IPS DF 6.9 (cell line): Measurements from ENCODE around the gene CAMKK2.

Experiments used
- DNase-seq: peaks from one replicate; pipeline ENCODE4 v3.0.0-alpha.2; 2013; ENCODE audit warnings: low read depth, low spot score
- H3K27ac ChIP-seq: one replicate; pipeline ENCODE4 v1.5.1; 2013; ENCODE audit warnings: low read length, control low read depth
- H3K27me3 ChIP-seq: 2 replicates; pipeline ENCODE4 v1.6.1; 2013; ENCODE audit warnings: mild to moderate bottlenecking, low read length; ENCODE audit not compliant: control insufficient read depth, insufficient read depth
- H3K36me3 ChIP-seq: 2 replicates; pipeline ENCODE4 v1.6.1; 2013; ENCODE audit warnings: low read length; ENCODE audit not compliant: control insufficient read depth, insufficient read depth
- H3K4me1 ChIP-seq: 2 replicates; pipeline ENCODE4 v1.6.1; 2013; ENCODE audit warnings: low read length; ENCODE audit not compliant: control insufficient read depth, insufficient read depth
- H3K4me3 ChIP-seq: 2 replicates; pipeline ENCODE4 v1.5.1; 2013; ENCODE audit warnings: mild to moderate bottlenecking, low read length
- H3K9me3 ChIP-seq: 2 replicates; pipeline ENCODE4 v1.6.1; 2013; ENCODE audit warnings: low read length, inconsistent platforms; ENCODE audit not compliant: control insufficient read depth, insufficient read depth
- WGBS: extraction: QIAGEN DNeasy Blood & Tissue Kit; methylation state at CpG from one replicate; pipeline ENCODE4 v1.1.7; 2013; ENCODE audit warnings: mixed read lengths, missing lambda C conversion rate; ENCODE audit not compliant: insufficient read length, insufficient coverage; 5-methylcytosine and 5-hydroxymethylcytosine counted together

CAMKK2 gene

DNA sequence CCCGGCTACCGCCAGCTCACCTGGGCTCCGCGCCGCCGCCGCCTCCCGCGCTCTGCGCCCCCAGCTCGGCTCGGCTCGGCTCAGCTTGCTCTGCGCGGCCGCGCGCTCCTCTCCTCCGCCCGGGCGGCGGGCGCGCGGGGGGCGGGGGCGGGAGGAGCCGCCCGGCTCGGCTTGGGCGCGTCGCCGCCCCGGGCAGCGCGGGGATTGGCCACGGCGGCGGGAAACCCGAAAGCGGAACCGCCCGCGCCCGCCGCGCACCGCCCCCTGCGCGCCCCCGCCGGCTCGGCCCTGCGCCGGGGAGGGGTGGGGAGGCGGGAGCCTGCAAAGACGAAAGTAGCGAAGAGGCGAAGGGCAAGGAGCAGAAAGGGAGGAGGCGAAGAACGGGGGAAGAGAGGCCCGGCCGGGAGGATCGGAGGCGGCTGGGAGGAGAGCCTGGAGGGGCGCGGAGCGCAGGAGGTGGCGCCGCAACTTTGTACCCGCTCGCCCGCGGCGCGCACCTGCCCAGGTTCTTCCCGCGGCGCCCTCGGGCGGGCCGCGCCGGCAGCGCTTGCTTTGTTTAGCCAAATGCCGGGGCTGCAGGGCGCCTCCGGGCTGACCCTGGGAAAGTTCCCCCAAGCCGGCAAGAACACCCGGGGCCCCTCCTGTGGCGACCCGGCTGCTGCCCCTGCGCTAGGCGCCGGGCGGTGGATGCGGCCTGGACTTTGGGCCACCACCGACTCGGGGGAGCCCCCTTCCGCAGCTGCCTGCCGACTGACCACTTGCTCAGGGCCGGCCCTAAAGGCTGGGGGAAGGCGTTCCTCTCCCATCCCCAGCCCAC lies at the start of gene CAMKK2:
CAMKK2 (minus strand) TSS at position 92 of the 817 bp plus-strand sequence. CDS start 22,183 bp downstream, outside the sequence.
- peak; percentile 47 for DNase-seq
- H3K4me1 ChIP-seq, result no peaks in the 10 kb centered on the region
- H3K9me3 ChIP-seq, result no peaks in the 10 kb centered on the region
- no CpG with 5 or more reads among the region's 104 CpGs for WGBS
- peak within 1 kb of the TSS; percentile 81 for H3K4me3 ChIP-seq
- no peaks in the 10 kb centered on the region for H3K36me3 ChIP-seq
- H3K27ac ChIP-seq, result no peak within 1 kb of the TSS
- H3K27me3 ChIP-seq, result no peaks in the 10 kb centered on the region

DNA sequence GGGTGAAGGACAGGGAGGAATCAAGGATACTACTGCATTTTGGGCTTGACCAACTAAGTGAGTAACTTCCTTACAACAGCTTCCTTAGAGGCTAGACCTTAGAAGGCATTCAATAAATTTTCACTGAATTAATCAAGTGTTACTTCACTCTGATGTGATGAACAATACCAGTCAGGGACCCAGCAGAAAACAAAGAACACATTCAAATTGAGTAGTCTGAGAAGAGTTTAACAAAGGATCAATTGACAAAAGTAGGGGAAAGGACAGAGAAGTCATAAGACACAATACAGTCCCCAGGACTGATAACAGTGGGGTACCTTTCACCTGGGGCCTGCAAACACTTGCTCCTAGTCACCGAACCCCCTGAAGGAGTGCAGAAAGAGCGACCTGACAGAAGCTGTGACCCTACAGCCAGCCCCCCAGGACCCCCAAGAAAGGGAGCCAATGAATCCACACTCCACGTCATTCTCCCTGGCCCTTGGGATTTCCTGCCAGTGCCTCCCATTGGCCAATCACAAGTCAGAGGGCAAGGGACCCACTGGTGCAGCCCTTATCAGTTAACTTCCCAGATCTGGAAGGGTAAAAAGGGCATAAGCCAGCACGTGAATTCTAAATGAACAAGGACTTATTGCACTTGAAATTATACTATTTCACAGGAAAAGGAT lies 48.8 kb upstream of the CAMKK2 start:
- no CpG with 5 or more reads among the region's 4 CpGs for WGBS
- H3K4me3 ChIP-seq, result no peak overlapping the region
- no peaks in the 10 kb centered on the region for H3K4me1 ChIP-seq
- H3K9me3 ChIP-seq, result no peaks in the 10 kb centered on the region
- H3K27me3 ChIP-seq, result no peaks in the 10 kb centered on the region
- DNase-seq, result no peak
- peaks cover 8% of the 10 kb centered on the region; the same call in 1 of the 2 replicates for H3K36me3 ChIP-seq
- H3K27ac ChIP-seq, result no peak overlapping the region

DNA sequence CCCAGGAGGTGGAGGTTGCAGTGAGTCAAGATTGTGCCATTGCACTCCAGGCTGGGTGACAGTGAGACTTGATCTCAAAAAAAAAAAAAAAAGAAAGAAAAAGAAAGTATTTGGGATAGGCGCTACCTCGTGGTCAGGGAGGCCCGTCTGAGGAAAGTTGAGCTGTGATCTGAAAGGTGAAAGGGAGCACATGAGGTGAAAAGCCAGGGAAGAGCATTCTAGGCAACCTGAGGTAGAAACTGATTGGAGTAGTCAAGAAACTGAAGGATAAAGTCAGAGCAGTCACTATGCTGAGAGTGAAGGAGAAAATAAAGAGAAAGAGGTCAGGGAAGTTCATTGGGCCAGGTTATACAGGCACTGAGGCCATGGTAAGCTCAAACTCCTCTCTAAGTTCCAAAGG lies 48.0 kb upstream of the CAMKK2 start:
- Histone ChIP-seq H3K27me3 (no peaks in the 10 kb centered on the region), H3K27ac (no peak overlapping the region), H3K9me3 (no peaks in the 10 kb centered on the region), H3K4me3 (no peak overlapping the region), H3K4me1 (no peaks in the 10 kb centered on the region), H3K36me3 (peaks cover 8% of the 10 kb centered on the region; the same call in 1 of the 2 replicates)
- WGBS, result no CpG with 5 or more reads among the region's 3 CpGs
- DNase-seq, result no peak

DNA sequence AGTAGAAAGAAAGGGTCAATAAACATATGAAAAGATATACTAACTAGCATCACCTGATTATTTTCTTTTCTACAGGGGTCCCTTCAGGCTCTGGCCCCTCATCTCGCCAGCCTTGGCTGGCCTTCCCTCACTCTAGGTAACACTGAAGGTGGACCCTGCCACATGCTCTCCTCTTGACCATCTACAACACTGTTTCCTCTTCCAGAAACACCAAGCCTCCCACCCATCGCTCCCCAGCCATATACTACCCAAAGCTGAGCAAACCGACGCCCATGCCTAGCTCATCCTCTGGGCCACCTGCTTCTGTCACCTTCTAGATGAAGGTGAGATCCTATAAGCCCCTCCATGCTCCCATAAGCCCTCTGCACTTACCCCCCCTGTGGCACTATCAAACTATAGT lies 40.9 kb upstream of the CAMKK2 start:
- peaks cover 5% of the 10 kb centered on the region; the same call in 1 of the 2 replicates for H3K36me3 ChIP-seq
- DNase-seq, result no peak
- H3K9me3 ChIP-seq, result no peaks in the 10 kb centered on the region
- H3K27me3 ChIP-seq, result no peaks in the 10 kb centered on the region
- no peak overlapping the region for H3K4me3 ChIP-seq
- no peaks in the 10 kb centered on the region for H3K4me1 ChIP-seq
- no CpG with 5 or more reads among the region's 4 CpGs for WGBS
- no peak overlapping the region for H3K27ac ChIP-seq

DNA sequence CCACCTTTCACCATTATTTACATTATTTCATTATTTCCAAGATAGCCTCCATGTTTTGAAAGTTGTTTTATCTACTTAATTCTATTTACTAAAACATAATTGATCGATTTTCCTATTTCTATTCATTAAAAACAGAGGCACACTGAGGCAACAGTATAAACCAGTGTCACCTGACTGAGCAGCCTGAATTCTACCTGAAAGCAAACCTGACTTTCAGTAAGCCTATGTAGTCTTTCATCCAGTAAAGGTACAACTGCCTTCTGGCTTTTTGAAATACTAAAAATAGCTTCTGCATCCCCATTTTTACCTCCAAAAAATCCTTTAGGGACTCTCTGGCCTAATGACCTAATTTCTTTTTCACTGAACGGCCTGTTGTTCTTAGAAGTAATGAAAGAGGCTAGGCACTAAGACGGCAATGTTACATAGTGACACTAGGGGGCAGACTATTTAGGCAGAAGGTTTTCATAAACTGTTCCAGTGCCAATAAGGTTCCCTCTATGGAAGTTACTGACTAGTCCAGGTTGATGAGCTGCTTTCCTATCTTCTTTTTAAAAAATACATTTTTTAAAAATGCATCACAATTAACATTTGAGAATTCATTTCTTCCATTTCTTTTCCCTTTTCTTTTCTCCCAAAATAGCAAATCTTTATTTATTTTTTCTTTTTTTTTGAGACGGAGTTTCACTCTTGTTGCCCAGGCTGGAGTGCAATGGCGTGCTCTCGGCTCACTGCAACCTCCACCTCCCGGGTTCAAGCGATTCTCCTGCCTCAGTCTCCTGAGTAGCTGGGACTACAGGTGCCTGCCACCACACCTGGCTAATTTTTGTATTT lies 38.2 kb upstream of the CAMKK2 start:
- H3K36me3 ChIP-seq, result peaks cover 10% of the 10 kb centered on the region; the same call in 1 of the 2 replicates
- no CpG with 5 or more reads among the region's 8 CpGs for WGBS
- peak; percentile 43 for DNase-seq

DNA sequence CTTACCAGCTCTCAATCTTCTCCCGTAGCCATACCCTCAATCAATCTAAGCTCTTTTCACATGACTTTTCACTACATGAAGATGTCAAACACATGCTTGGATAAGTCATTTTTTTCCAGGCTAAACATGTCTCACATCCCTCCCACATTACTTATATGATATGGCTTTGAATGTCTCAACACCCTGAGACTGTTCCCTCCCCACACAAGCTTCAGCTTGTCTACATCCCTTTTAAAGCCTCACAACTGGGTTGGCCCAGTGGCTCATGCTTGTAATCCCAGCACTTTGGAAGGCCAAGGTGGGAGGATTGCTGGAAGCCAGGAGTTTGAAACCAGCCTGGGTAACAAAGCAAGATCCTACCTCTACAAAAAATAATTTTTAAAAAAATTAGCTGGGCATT lies 37.2 kb upstream of the CAMKK2 start:
- peaks cover 10% of the 10 kb centered on the region; the same call in 1 of the 2 replicates for H3K36me3 ChIP-seq
- no CpG with 5 or more reads among the region's 1 CpG for WGBS
- no peaks in the 10 kb centered on the region for H3K9me3 ChIP-seq
- no peak overlapping the region for H3K4me3 ChIP-seq
- H3K27ac ChIP-seq, result no peak overlapping the region
- no peaks in the 10 kb centered on the region for H3K4me1 ChIP-seq
- H3K27me3 ChIP-seq, result no peaks in the 10 kb centered on the region
- no peak for DNase-seq

More for the DNA sequence above, 38.2 kb upstream of the CAMKK2 start:
- Histone ChIP-seq H3K4me1 (no peaks in the 10 kb centered on the region), H3K27ac (no peak overlapping the region), H3K9me3 (no peaks in the 10 kb centered on the region), H3K27me3 (no peaks in the 10 kb centered on the region), H3K4me3 (no peak overlapping the region)

DNA sequence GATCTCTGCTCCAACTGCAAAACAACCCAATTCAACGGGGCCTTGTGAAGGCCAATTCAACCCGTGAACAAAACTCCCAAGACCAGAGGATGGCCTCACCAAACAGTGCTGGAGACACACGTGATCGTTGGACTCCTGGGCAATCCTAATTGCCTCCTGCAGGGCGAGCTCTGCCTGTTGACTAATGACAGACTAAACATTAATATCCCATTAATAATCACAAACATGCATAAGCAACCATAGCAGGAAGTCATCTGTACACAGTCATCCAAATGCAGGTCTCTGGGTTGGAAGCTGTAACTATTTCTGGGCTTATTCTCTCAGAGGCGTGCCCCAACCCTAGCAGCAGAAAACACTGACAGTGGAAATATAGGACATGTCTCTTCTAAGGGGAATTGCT lies 34.7 kb upstream of the CAMKK2 start:
- Histone ChIP-seq H3K27me3 (no peaks in the 10 kb centered on the region), H3K4me1 (no peaks in the 10 kb centered on the region), H3K36me3 (peaks cover 26% of the 10 kb centered on the region; the same call in 1 of the 2 replicates), H3K9me3 (no peaks in the 10 kb centered on the region), H3K4me3 (no peak overlapping the region), H3K27ac (no peak overlapping the region)
- no CpG with 5 or more reads among the region's 6 CpGs for WGBS
- no peak for DNase-seq

DNA sequence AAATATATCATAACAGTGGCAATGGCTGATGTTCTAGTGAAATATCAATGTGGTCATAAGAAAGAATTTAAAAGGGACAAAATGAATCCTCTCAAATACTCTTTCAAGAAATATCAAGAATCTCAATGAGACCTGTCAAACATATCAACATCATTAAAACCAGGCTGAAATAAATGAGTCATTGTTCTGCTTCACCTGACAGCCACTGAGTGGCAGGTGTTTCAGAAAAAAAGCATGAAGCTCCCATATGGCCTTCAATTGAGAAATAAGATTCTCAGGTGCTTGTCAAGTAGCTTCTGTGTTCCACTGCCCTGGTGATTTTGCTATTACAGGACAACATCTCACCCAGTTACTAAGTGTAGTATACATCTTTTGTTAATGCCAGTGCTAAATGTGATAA lies 34.2 kb upstream of the CAMKK2 start:
- no peak for DNase-seq
- H3K27me3 ChIP-seq, result no peaks in the 10 kb centered on the region
- no peak overlapping the region for H3K4me3 ChIP-seq
- peaks cover 28% of the 10 kb centered on the region; the same call in 1 of the 2 replicates for H3K36me3 ChIP-seq
- no peak overlapping the region for H3K27ac ChIP-seq
- H3K9me3 ChIP-seq, result no peaks in the 10 kb centered on the region
- H3K4me1 ChIP-seq, result no peaks in the 10 kb centered on the region

DNA sequence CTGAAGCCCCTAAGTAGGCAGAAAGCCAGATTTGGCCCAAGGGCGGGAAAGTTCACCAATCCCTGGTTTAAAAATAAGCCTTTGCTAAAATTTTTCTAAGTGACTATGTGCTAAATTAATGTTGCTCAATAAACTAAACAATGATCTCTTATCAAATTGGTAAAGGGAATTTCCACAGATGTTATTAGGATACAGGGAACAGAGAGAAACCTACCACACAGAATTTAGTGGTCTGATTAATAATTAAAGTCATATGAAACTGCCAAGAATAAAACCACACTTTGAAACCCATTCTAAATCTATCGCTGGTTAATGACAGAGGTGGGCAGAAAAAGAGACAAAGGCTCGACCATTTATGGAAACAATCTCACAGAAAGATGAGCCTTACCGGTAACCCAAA lies 33.7 kb upstream of the CAMKK2 start:
- WGBS, result no CpG with 5 or more reads among the region's 4 CpGs
- no peak overlapping the region for H3K27ac ChIP-seq

DNA sequence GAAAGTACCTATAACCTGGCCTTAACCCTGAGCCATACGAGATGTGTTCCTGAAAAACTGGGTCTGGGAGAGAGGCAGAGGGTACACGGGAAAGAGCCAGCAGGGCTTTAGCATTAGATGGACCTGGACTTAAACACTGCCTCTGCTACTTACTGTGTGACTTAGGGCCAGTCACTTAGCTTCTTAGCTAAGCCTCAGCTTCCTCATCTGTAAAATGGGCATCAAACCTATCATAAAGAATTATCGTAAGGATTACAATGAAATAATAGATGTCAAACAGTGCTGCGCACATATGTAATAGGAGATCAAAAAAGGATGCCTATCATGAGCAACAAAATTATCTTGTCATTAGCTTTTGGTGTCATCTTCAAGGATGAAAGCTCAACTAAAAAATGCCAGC lies 32.1 kb upstream of the CAMKK2 start:
- DNase-seq, result no peak
- no CpG with 5 or more reads among the region's 4 CpGs for WGBS
- no peaks in the 10 kb centered on the region for H3K4me1 ChIP-seq
- no peak overlapping the region for H3K27ac ChIP-seq
- no peak overlapping the region for H3K4me3 ChIP-seq
- no peaks in the 10 kb centered on the region for H3K27me3 ChIP-seq
- no peaks in the 10 kb centered on the region for H3K9me3 ChIP-seq
- peaks cover 26% of the 10 kb centered on the region; the same call in 1 of the 2 replicates for H3K36me3 ChIP-seq

More for the DNA sequence above, 33.7 kb upstream of the CAMKK2 start:
- H3K4me1 ChIP-seq, result no peaks in the 10 kb centered on the region
- H3K27me3 ChIP-seq, result no peaks in the 10 kb centered on the region
- no peaks in the 10 kb centered on the region for H3K9me3 ChIP-seq
- no peak overlapping the region for H3K4me3 ChIP-seq
- peaks cover 26% of the 10 kb centered on the region; the same call in 1 of the 2 replicates for H3K36me3 ChIP-seq
- no peak for DNase-seq
